Upper lobe of left lung (tissue), 4 donors: ENCODE data around the gene KRT81.
"Not testable (repeated sequence)": the region's sequence is repeated elsewhere in the genome, so short reads cannot be mapped to it uniquely, and the experiment has no call there.

Experiments used
- CTCF ChIP-seq, 6 experiments: fragments of 450-650 bp in 4 of 6; fragments of 200-600 bp in 2 of 6; sonication (generic) in 2 of 6; IDR thresholded peaks; one replicate each; pipeline ENCODE4 v1.5.1; 2016 to 2019; ENCODE audit warnings: antibody characterized with exemption in 6 of 6
- POLR2A ChIP-seq, 4 donors: fragments of 450-650 bp; IDR thresholded peaks; one replicate each; pipeline ENCODE4 v1.5.1; 2016 to 2017; ENCODE audit warnings: antibody characterized with exemption in 4 of 4, mild to moderate bottlenecking in 2 of 4
- POLR2AphosphoS5 ChIP-seq, 2 donors: sonication (generic); formaldehyde crosslinking; IDR thresholded peaks; one replicate each; pipeline ENCODE4 v1.5.1; 2017; ENCODE audit warnings: antibody characterized with exemption in 2 of 2

- not testable (repeated sequence) for TF ChIP-seq CTCF, POLR2A, POLR2AphosphoS5 (IDR thresholded peaks at IDR 0.05)
Measured at GRCh38 chr12:52301721-52302120, 10.4 kb upstream of the KRT81 start.
